NCI-H2107 treated with DMSO at 0.1 percent for 48 hours (cell line): ENCODE measurements around the gene SPAG9.
A peak's percentile ranks its signal among the peaks of the same experiment; 100 is the strongest.

Source experiments
- DNase-seq: peaks from one replicate; lab custom pipeline; 2025; ENCODE audit not compliant: unreplicated experiment; lab: John Stamatoyannopoulos, UW

SPAG9 gene

GRCh38 chr17:50922721-50923405 lies 197.8 kb downstream of the SPAG9 start:
- no peak for DNase-seq

GRCh38 chr17:50922107-50922506 lies 198.6 kb downstream of the SPAG9 start:
- no peak for DNase-seq

GRCh38 chr17:50920891-50921586 lies 199.6 kb downstream of the SPAG9 start:
- DNase-seq, result no peak

- no peak for DNase-seq
Measured at GRCh38 chr17:50920041-50920410, 200.6 kb downstream of the SPAG9 start.

GRCh38 chr17:50919321-50920040 lies 201.2 kb downstream of the SPAG9 start:
- DNase-seq, result peak; percentile 75

GRCh38 chr17:50918933-50919296 lies 201.8 kb downstream of the SPAG9 start:
- no peak for DNase-seq

- no peak for DNase-seq
Measured at GRCh38 chr17:50918071-50918932, 202.4 kb downstream of the SPAG9 start.

- no peak for DNase-seq
Measured at GRCh38 chr17:50917418-50917743, 203.3 kb downstream of the SPAG9 start.

- DNase-seq, result no peak
Measured at GRCh38 chr17:50916708-50917417, 203.8 kb downstream of the SPAG9 start.

- no peak for DNase-seq
Measured at GRCh38 chr17:50916026-50916707, 204.5 kb downstream of the SPAG9 start.

- no peak for DNase-seq
Measured at GRCh38 chr17:50914505-50915063, 206.1 kb downstream of the SPAG9 start.

GRCh38 chr17:50913120-50913519 lies 207.5 kb downstream of the SPAG9 start:
- no peak for DNase-seq
